ENCODE data around the gene AOPEP. TPM values are rescaled to one million over a fixed set of nuclear protein-coding genes. Genes with fewer than 3 reads are reported as not detected.
A peak's percentile ranks its signal among the peaks of the same experiment; 100 is the strongest.

The AOPEP gene
- total RNA-seq, 4 donors from 2014 or later: 80.7 to 428 (median 126) TPM

DNA sequence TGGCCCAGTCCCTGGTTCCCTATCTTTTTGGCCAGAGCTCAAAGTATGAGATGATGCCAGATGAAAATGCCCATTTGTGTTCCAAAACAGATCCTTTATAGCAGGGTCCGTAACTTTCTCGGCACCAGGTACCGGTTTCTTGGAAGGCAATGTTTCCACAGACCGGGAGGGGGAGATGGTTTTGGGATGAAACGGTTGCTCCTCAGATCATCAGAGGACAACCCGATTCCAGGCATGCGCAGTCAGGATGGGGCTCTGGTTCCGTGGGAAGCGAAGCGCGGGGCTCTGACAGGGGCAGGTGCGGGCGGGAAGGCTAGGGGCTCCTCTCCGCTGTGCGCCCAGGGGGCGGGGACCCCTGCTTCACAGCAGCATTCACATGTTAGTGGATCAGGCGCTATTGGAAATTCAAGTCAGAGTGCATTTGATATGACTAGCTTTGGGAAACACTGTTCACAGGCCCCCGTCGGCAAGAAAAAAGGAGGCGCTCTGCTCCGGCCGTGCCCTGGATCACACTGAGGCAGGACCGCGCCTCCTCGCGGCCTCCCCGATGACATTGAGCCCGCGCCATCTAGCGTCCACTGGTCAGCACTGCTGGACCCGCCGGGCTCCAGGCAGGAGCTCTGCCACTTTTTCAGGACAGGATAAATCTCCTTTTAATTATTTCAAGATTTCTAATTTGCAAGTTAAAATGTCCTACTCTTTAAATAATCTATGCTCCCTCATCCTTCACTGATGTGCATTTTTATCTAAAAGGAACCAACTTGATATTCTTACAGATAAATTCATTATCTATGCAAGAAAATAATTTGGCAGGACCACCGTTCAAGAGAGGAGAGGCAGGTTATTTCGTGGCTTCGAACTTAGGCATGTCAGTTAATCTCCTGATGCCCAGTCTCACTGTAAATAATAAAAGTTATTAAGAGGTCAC is 401.0 kb downstream of the AOPEP start:
- TF ChIP-seq CTCF (IDR thresholded peaks at IDR 0.05): peak; percentile 95 to 99 (median 98)
- TF ChIP-seq POLR2A (IDR thresholded peaks at IDR 0.05): peak in 1 of 2 donors; percentile 31
- H3K27ac ChIP-seq: peak overlapping the region; percentile 60 to 72
- H3K4me3 ChIP-seq: peak overlapping the region; percentile 33 to 34
- H3K36me3 ChIP-seq: no peaks in the 10 kb centered on the region
- no peaks in the 10 kb centered on the region for H3K27me3 ChIP-seq
- intact Hi-C loops (cut with DNase I; ENCODE audit: low total_unique reads): loop anchor here (10.0 kb wide), 1 partner anchor 93 kb away; no protein-coding TSS in a partner anchor
- H3K4me1 ChIP-seq: peaks cover 0 to 5% of the 10 kb centered on the region in 2 donors
- DNase-seq: peak; percentile 88
- H3K9me3 ChIP-seq: no peaks in the 10 kb centered on the region

- no peak for TF ChIP-seq CTCF (IDR thresholded peaks at IDR 0.05)
- TF ChIP-seq POLR2A (IDR thresholded peaks at IDR 0.05): no peak
- peak overlapping the region in 1 of 2 donors; percentile 72 for H3K27ac ChIP-seq
- DNase-seq: no peak
- H3K36me3 ChIP-seq: no peaks in the 10 kb centered on the region
- intact Hi-C loops (cut with DNase I; ENCODE audit: low total_unique reads): loop anchor here (10.0 kb wide), 1 partner anchor 93 kb away; no protein-coding TSS in a partner anchor
- no peaks in the 10 kb centered on the region for H3K27me3 ChIP-seq
- H3K9me3 ChIP-seq: no peaks in the 10 kb centered on the region
- peaks cover 0 to 5% of the 10 kb centered on the region in 2 donors for H3K4me1 ChIP-seq
- no peak overlapping the region for H3K4me3 ChIP-seq
Measured at GRCh38 chr9:95128177-95128524, 401.7 kb downstream of the AOPEP start.

DNA sequence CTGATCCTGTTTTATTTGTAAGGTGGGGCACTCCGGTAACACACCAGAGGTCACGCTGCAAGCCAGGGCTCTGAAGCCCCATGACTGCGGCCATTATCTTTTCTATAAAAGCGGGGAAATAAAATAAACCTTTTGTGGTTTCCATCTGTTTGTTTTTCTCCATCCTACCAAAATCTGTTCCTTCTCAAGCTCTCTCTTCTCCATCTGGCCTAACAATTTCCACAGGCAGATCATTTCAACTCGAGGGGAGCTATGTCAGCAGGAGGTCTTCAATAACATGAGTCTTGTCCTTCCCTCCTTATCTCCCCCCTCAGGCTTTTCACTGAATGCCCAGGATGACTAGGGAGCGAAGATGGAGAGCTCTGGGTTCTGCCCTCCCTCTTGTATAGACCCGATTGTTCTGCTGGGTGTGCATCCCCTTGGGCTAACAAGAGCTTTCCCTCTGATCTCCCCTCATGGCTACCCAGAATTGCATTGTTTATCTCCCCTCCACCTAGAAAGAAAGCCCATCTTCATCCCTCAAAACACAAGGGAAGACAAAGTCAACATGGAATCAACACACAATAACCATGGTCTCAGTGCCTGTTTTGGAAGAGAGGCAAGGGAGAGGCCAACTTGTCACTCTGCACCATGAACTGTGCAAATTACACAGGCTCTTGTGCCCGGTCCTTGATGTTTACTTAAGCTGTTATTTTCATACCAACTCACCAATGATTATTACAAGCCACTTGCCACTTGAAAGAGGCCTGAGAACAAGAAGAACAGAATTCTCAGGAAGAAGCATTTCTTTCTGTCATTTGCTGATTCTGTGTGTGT is 403.2 kb downstream of the AOPEP start:
- no peak for DNase-seq
- Histone ChIP-seq H3K27me3 (no peaks in the 10 kb centered on the region), H3K9me3 (no peaks in the 10 kb centered on the region), H3K27ac (no peak overlapping the region), H3K4me3 (no peak overlapping the region), H3K36me3 (no peaks in the 10 kb centered on the region), H3K4me1 (peaks cover 0 to 5% of the 10 kb centered on the region in 2 donors)
- TF ChIP-seq CTCF (IDR thresholded peaks at IDR 0.05) (no peak), POLR2A (IDR thresholded peaks at IDR 0.05) (no peak)
- intact Hi-C loops (cut with DNase I; ENCODE audit: low total_unique reads): loop anchor here (5.0 to 10.0 kb wide), 2 partner anchors 95 to 447 kb away; no protein-coding TSS in a partner anchor

GRCh38 chr9:95130484-95130883 is 404.0 kb downstream of the AOPEP start:
- H3K27me3 ChIP-seq: no peaks in the 10 kb centered on the region
- no peak overlapping the region for H3K4me3 ChIP-seq
- TF ChIP-seq POLR2A (IDR thresholded peaks at IDR 0.05) (no peak), CTCF (IDR thresholded peaks at IDR 0.05) (no peak)
- intact Hi-C loops (cut with DNase I; ENCODE audit: low total_unique reads): loop anchor here (5.0 kb wide), 1 partner anchor 448 kb away; no protein-coding TSS in a partner anchor
- H3K4me1 ChIP-seq: peaks cover 0 to 5% of the 10 kb centered on the region in 2 donors
- no peak for DNase-seq
- peak overlapping the region in 1 of 2 donors; percentile 39 for H3K27ac ChIP-seq
- H3K9me3 ChIP-seq: no peaks in the 10 kb centered on the region
- H3K36me3 ChIP-seq: no peaks in the 10 kb centered on the region

Data from uterus (tissue), 4 donors.